Suprapubic skin (tissue), 4 donors: Measurements from ENCODE around the gene PHF1.

Experiments
- CTCF ChIP-seq, 2 donors: fragments of 200-600 bp in 1 of 2; fragments of 450-650 bp in 1 of 2; sonication (generic) in 1 of 2; IDR thresholded peaks; one replicate each; pipeline ENCODE4 v1.5.1; 2016 to 2019; ENCODE audit warnings: antibody characterized with exemption in 2 of 2, mild to moderate bottlenecking in 1 of 2, moderate library complexity in 1 of 2
- EP300 ChIP-seq: sonication (generic); formaldehyde crosslinking; IDR thresholded peaks from one replicate; pipeline ENCODE4 v1.6.1; 2017; ENCODE audit warnings: antibody characterized with exemption
- POLR2A ChIP-seq, 2 donors: fragments of 450-650 bp; IDR thresholded peaks; one replicate each; pipeline ENCODE4 v1.6.1; 2017; ENCODE audit warnings: antibody characterized with exemption in 2 of 2, mild to moderate bottlenecking in 2 of 2, moderate library complexity in 2 of 2
- POLR2AphosphoS5 ChIP-seq, 3 donors: sonication (generic); formaldehyde crosslinking; IDR thresholded peaks; one replicate each; pipeline ENCODE4 v1.6.1; 2017; ENCODE audit warnings: antibody characterized with exemption in 3 of 3

- TF ChIP-seq POLR2A (IDR thresholded peaks at IDR 0.05): no peak
- no peak for TF ChIP-seq CTCF (IDR thresholded peaks at IDR 0.05)
- TF ChIP-seq EP300: no peak
- TF ChIP-seq POLR2AphosphoS5 (IDR thresholded peaks at IDR 0.05): no peak
Measured at GRCh38 chr6:33419580-33420490, 9.0 kb downstream of the PHF1 start, which contains the start of gene SYNGAP1.
